ENCODE data around the gene RBM17. TPM values are rescaled to one million over a fixed set of nuclear protein-coding genes. Genes with fewer than 3 reads are reported as not detected.
A peak's percentile ranks its signal among the peaks of the same experiment; 100 is the strongest.

The RBM17 gene
- total and polyA plus RNA-seq, 10 of the 15 experiments (the other 5 are each of a cell fraction or from before 2014, with no cell fraction given), result 28.4 to 181 (median 83.9) TPM

GRCh38 chr10:6117711-6118110, 28.9 kb downstream of the RBM17 start:
- ChIA-PET SMC1A (ENCODE audit: uncharacterized antibody, unreplicated experiment) (interaction anchor here (0.8 to 1.9 kb wide), 6 partner anchors 11 to 284 kb away, joined by 3 to 6 read pairs (median 4); no protein-coding TSS in a partner anchor), CTCF (interaction anchor here (0.9 to 1.7 kb wide), 4 partner anchors 19 to 292 kb away, joined by 4 to 7 read pairs (median 4); no protein-coding TSS in a partner anchor), RAD21 (ENCODE audit: unreplicated experiment) (interaction anchor here (0.6 to 1.1 kb wide), 2 partner anchors 284 to 1293 kb away, joined by 3 to 7 read pairs; partner anchors contain the start of gene SFMBT2), POLR2A (no interaction called here)
- no peak for FAIRE-seq
- H3K79me2 ChIP-seq (ENCODE audit: control insufficient read depth, insufficient read depth, low read length), result no peaks in the 10 kb centered on the region
- H3K27me3 ChIP-seq (replicated peaks in 1 of 2; ENCODE audit: control insufficient read depth in 2 of 2, insufficient read depth in 2 of 2, low read length in 1 of 2), result no peaks in the 10 kb centered on the region
- TF ChIP-seq POLR2AphosphoS5 (IDR thresholded peaks at IDR 0.05; ENCODE audit: low read length) (peak; percentile 29; the same call in 1 of the 2 replicates), NKRF (conservative IDR thresholded peaks at IDR 0.05) (no peak), POLR2A (IDR thresholded peaks at IDR 0.05; ENCODE audit: low read depth, low read length) (peak; percentile 44; the same call in 1 of the 2 replicates), RELB (IDR thresholded peaks at IDR 0.05; ENCODE audit: low read depth) (no peak)
- H3K4me2 ChIP-seq (ENCODE audit: control insufficient read depth, insufficient read depth), result no peak overlapping the region
- intact Hi-C loops (cut with micrococcal nuclease; ENCODE audit: unreplicated experiment), result no loop called here
- no peak for ATAC-seq
- no peaks in the 10 kb centered on the region for H4K20me1 ChIP-seq (ENCODE audit: control insufficient read depth, insufficient read depth)
- WGBS (ENCODE audit: insufficient coverage, insufficient replicate concordance, low lambda C conversion rate, missing lambda C conversion rate), result 98% methylated on average over 11 of the region's 11 CpGs
- no peaks in the 10 kb centered on the region for H3K9me3 ChIP-seq (replicated peaks; ENCODE audit: control insufficient read depth, insufficient read depth, low read length)
- in situ Hi-C loops (cut with MboI), result no loop called here
- no TSS peak for BruUV-seq (replicated peaks)
- H3K4me1 ChIP-seq (ENCODE audit: control insufficient read depth, insufficient read depth, low read length), result no peaks in the 10 kb centered on the region
- H3K27ac ChIP-seq (ENCODE audit: control insufficient read depth, insufficient read depth), result no peak overlapping the region
- no peak overlapping the region for H3K9ac ChIP-seq (ENCODE audit: control insufficient read depth, insufficient read depth, low read length)
- H3K36me3 ChIP-seq (ENCODE audit: control insufficient read depth in 2 of 2, insufficient read depth in 2 of 2, low read length in 1 of 2), result peaks cover 7 to 23% of the 10 kb centered on the region in 2 experiments
- H3K4me3 ChIP-seq, result no peak overlapping the region
- DNase-seq (ENCODE audit: low read depth, low spot score), result no peak
- H2AFZ ChIP-seq (ENCODE audit: control insufficient read depth, low read depth, low read length), result no peak overlapping the region
